Astrocyte (in vitro differentiated cells and primary cell): ENCODE data around the gene KCNQ1.

Source experiments
- EZH2 ChIP-seq: IDR thresholded peaks from 2 replicates; pipeline ENCODE4 v1.6.1; 2012; ENCODE audit warnings: mild to moderate bottlenecking, low read length, inconsistent platforms; ENCODE audit not compliant: insufficient read depth
- TF ChIP-seq, protein P1 (sequence below): IDR thresholded peaks from 2 replicates; pipeline ENCODE4 v1.5.1; 2011; ENCODE audit warnings: low read depth, mild to moderate bottlenecking, inconsistent platforms, low read length, moderate library complexity; ENCODE audit not compliant: insufficient read depth

- TF ChIP-seq, protein P1, sequence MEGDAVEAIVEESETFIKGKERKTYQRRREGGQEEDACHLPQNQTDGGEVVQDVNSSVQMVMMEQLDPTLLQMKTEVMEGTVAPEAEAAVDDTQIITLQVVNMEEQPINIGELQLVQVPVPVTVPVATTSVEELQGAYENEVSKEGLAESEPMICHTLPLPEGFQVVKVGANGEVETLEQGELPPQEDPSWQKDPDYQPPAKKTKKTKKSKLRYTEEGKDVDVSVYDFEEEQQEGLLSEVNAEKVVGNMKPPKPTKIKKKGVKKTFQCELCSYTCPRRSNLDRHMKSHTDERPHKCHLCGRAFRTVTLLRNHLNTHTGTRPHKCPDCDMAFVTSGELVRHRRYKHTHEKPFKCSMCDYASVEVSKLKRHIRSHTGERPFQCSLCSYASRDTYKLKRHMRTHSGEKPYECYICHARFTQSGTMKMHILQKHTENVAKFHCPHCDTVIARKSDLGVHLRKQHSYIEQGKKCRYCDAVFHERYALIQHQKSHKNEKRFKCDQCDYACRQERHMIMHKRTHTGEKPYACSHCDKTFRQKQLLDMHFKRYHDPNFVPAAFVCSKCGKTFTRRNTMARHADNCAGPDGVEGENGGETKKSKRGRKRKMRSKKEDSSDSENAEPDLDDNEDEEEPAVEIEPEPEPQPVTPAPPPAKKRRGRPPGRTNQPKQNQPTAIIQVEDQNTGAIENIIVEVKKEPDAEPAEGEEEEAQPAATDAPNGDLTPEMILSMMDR = no peak
- TF ChIP-seq EZH2 = peak; percentile 75
Observed at GRCh38 chr11:2885017-2885677, 440.3 kb downstream of the KCNQ1 start.
